Activated CD4-positive, alpha-beta T cell treated with anti-CD3 and anti-CD28 coated beads, Interleukin-10, Interleukin-2, amounts not matched to agents 100 ng/mL and 50 ng/mL, durations not matched to agents 16 hours and 8 hours (primary cell): ENCODE results near the gene PTPRN2.
"Not testable (repeated sequence)": the region's sequence is repeated elsewhere in the genome, so short reads cannot be mapped to it uniquely, and the experiment has no call there.

Experiments
- DNase-seq: peaks from one replicate; pipeline ENCODE4 v3.0.0-alpha.2; 2020

Gene PTPRN2

GRCh38 chr7:157847756-157848487, 739.7 kb downstream of the PTPRN2 start:
- not testable (repeated sequence) for DNase-seq

GRCh38 chr7:157846746-157847145, 740.9 kb downstream of the PTPRN2 start:
- not testable (repeated sequence) for DNase-seq

DNA sequence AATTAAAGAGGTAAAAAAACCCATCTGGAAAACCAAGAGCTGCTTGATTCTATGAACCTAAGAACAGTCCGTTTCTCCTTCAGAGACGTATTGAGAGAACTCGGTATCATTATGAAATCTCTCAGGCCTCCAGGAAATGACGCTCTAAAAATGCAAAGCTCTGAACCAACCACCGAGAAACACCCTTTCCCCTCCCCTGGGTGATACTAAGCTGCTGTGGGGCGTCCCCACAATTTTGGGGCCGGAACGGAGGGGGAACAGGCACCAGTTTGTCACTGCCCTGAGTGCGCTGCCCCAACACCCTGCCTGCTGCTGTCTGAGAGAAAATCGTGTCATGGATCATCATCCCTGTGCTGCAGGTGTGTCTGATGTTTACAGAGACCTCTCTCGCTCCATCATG, 741.4 kb downstream of the PTPRN2 start:
- no peak for DNase-seq

GRCh38 chr7:157845203-157845835, 742.3 kb downstream of the PTPRN2 start:
- no peak for DNase-seq

GRCh38 chr7:157844611-157845010, 743.0 kb downstream of the PTPRN2 start:
- no peak for DNase-seq

DNA sequence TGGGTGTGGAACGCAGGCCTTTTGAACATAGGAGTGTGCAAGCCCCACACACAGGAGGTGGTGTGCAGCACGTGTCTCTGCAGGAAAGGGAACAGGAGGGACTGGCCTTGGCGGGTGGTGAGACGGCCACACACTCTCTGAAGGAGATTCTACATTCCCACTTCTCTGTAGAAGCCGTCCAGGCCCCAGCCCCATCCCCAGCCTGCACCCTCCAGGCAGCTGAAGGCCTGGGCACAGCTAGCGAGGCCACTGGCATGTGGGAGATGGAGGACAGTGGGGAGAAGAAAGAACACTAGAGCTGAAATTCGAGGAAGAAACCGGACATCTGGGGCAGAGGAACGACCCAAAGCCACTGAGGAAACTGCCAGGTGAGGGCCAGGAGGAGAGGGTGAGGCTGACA, 743.5 kb downstream of the PTPRN2 start:
- DNase-seq: no peak

DNA sequence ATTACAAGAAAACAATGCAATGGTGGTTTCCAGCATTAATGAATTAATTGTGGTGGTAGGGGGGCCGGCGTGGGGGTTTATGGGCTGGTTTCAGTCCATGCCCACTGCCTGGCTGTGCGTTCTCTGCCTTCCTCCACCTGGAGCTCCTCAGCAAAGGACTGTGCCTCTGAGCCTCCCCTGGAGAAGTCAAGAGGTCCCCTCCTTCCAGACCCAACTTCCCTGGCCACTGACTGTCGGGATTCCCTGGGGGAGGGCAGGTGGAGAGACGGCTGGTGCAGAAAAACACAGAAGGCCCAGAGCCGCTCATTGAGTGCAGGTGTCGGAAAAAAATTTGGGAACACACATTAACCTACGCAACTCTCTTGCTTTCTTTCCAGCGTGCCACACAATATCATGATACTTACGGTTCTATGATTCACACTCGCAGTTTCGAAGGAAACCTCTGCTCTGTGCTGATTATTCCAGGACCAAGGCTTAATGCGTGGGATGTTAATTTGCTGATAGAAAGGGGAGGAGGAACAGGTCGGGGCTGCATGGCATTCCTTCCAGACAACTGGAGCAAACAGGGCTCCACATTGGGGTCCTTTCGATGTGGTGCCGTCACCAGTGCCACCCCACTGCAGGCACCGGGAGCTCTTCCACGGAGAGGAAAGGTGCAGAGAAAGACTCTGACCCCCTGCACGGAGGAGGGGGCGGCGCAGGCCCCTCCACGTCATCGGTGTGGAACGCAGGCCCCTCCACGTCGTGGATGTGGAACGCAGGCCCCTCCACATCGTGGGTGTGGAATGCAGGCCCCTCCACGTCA, 744.1 kb downstream of the PTPRN2 start:
- DNase-seq: no peak

- DNase-seq: no peak
Observed at GRCh38 chr7:157841773-157842370, 745.8 kb downstream of the PTPRN2 start.

DNA sequence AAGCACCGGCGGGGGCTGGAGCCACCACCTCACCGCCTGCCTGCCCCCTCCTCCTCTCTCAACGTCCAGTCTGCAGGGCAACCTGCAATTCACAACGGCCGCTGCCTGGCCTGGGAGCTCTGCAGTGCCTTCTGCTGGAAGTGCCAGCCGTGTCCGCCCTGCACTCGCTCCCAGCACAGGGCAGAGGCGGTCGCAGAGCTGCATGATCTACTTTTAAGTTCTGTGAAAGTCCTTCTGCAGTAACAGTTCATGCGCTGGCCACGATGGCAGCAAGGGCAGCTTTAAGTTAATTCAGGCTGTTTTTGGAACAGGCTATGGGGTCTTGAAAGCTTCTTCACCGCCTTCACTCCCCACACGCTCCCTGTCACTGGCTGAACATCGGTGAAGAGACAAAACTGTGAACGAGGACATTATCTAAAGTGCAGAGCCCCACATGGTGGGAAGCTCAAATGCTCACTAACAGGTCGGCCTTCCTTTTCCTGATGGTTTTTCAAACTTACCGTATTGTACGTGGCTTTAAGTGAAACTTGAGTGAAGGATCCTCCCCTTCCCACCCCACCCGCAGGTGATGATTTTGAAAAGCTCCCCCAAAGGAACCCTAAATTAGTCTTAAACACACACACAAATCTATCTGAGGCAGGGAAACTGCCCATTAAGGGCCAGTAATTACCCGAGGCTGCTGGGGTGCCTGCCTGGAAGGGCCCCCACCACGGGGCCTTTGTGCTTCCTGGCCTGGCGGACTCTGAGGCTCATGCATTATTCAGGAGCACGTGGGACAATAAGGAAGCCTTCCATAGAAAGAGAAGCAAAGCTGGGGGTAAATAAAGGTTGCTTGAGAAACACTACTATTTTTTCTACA, 746.5 kb downstream of the PTPRN2 start:
- no peak for DNase-seq

- no peak for DNase-seq
Observed at GRCh38 chr7:157840174-157840913, 747.3 kb downstream of the PTPRN2 start.

- no peak for DNase-seq
Observed at GRCh38 chr7:157839672-157840167, 747.9 kb downstream of the PTPRN2 start.

DNA sequence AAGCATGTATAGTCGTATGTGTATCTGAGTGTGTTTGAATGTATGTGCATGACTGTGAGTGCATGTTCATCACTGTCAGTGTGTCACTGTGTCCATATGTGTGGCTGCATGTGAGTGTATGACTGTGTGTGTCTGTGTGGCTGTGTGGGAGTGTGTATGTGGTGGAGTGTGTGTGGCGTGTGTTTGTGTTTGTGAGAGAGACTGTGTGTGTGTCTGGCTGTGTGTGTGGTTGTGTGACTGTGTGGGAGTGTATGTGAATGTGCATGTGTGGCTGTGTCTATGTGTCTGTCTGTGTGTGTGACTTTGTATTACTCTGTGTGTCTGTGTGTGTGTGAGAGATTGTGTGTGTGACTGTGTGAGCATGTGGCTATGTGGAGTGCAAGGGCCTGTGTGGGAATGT, 748.4 kb downstream of the PTPRN2 start:
- no peak for DNase-seq

- DNase-seq: no peak
Observed at GRCh38 chr7:157837561-157837960, 750.1 kb downstream of the PTPRN2 start.

DNA sequence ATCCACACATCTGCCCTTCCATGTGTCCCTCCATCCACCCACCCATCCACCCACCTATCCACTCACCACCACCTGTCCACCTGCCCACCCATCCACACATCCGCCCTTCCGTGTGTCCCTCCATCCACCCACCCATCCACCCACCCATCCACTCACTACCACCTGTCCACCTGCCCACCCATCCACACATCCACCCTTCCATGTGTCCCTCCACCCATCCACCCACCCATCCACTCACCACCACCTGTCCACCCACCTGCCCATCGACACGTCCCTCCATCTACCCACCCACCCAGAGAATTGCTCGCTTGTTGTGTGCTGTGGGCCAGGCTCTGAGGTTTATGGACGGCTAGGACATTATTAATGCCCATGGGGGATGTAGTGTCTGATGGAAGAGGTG, 750.6 kb downstream of the PTPRN2 start:
- DNase-seq: no peak

- no peak for DNase-seq
Observed at GRCh38 chr7:157834501-157835163, 753.0 kb downstream of the PTPRN2 start.

DNA sequence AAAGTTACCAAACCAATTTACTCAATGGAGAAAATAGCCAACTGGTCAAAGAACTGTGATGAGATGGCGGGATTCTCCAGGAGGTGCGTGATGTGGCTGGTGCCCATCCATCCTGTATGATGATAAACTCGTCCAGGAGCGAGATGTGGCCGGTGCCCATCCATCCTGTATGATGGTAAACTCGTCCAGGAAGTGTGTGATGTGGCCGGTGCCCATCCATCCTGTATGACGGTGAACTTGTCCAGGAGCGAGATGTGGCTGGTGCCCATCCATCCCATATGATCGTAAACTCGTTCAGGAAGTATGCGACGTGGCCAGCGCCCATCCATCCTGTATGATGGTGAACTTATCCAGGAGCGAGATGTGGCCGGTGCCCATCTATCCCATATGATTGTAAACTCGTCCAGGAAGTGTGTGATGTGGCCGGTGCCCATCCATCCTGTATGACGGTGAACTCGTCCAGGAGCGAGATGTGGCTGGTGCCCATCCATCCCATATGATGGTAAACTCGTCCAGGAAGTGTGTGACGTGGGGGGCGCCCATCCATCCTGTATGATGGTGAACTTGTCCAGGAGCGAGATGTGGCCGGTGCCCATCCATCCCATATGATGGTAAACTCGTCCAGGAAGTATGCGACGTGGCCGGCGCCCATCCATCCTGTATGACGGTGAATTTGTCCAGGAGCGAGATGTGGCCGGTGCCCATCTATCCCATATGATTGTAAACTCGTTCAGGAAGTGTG, 754.6 kb downstream of the PTPRN2 start:
- DNase-seq: no peak

DNA sequence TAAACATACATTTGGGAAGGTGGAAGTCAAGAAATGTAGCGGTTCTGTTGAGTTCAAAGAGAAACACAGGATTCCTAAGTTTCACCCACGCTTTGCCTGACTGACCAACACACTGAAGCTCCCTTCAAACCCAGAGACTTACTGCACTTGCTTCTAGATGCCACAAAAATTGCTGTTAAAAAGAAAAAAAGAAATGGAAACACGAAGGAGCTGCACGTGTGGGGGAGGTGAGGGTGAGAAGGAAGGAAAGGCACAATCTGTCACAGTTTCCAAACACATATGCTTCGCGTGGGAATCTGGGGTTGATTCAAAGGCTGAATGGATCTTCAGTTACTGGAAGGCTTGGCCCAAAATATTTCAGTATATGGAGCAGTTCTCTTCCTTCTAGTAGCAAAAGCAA, 755.2 kb downstream of the PTPRN2 start:
- no peak for DNase-seq

DNA sequence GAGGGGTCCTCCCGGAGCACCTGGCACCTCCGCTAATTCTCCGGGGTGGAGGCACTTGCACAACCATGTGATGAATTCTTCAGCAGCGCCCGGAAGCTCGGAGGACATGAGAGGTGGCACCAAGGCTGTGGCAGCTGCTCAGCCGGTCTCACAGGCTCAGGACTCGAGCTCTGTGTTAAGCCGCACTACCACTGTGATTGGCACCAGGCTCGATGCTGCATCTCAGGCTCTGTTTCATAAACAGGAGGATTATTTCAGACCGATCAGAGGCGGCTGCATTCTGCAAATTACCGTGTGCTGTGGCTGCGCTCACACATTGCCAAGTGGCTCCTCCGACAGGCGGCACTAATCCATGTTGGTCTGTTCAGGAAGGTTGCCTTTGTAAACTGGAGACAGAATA, 755.6 kb downstream of the PTPRN2 start:
- DNase-seq: no peak

- DNase-seq: no peak
Observed at GRCh38 chr7:157831143-157831905, 756.3 kb downstream of the PTPRN2 start.
